ENCODE results near the gene RPL11.
"Not testable (repeated sequence)": the region's sequence is repeated elsewhere in the genome, so short reads cannot be mapped to it uniquely, and the experiment has no call there.

RPL11 gene

DNA sequence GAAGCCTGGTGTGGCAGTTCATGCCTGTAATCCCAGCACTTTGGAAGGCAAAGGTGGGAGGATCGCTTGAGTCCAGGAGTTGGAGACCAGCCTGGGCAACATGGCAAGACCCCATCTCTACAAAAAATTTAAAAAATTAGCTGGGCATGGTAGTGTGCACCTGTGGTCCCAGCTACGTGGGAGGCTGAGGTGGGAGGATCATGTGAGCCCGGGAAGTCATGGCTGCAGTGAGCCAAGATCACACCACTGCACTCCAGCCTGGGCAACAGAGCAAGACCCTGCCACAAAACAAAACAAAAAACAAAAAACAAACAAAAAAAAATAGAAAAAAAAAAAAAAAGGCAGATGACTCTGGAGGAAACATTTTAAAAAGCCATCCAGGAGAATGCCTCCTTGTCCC is 3.9 kb upstream of the RPL11 start:
- DNase-seq: not testable (repeated sequence)

GRCh38 chr1:23688281-23688680 is 3.3 kb upstream of the RPL11 start:
- DNase-seq: not testable (repeated sequence)

- no peak for DNase-seq
Measured at GRCh38 chr1:23692308-23692871, 784 bp downstream of the RPL11 start.

DNA sequence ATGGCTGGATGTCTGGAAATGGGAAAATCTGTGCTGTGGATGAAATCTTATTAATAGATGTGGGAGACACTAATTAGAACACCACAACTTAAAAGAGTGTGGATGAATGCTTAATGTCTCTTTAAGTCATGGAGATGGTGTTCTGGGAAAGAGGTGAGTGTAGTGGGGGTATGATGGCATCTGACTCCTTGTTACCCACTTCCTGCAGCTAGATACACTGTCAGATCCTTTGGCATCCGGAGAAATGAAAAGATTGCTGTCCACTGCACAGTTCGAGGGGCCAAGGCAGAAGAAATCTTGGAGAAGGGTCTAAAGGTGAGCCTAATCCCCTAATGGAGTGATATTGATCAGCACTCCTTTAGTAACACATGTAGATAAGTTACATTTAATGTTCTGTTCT is 2.0 kb downstream of the RPL11 start:
- DNase-seq: no peak

DNA sequence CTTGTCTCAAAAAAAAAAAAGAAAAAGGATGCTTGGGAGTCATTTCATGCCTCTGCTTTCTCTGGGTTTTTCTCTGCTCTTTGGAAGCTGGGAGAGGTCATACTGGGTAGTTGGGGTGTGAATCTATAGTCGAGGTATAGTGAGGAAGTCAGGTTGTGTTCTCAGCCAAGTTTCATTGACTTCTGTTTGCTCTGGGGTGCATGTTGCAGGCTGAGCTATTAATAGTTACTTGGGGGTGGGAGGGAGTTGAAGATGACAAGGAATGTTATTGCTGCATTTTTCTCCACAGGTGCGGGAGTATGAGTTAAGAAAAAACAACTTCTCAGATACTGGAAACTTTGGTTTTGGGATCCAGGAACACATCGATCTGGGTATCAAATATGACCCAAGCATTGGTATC is 2.8 kb downstream of the RPL11 start:
- DNase-seq: no peak

DNA sequence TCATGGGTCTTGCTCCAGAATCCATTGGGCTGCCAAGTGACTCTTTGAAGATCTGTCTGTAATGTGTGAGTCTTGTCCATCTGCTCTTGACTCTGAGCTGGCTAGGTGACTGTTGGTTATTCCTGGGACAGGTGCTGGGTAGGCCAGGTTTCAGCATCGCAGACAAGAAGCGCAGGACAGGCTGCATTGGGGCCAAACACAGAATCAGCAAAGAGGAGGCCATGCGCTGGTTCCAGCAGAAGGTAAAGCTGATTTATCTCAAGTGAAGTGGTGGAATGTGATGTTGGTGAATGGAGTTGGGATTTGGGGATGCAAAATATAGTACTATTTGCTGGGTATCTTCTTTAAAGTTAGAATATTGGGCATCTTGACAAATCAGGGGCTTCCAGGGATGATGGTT is 4.1 kb downstream of the RPL11 start:
- DNase-seq: no peak

- DNase-seq: no peak
Measured at GRCh38 chr1:23696335-23696989, 4.9 kb downstream of the RPL11 start.

DNA sequence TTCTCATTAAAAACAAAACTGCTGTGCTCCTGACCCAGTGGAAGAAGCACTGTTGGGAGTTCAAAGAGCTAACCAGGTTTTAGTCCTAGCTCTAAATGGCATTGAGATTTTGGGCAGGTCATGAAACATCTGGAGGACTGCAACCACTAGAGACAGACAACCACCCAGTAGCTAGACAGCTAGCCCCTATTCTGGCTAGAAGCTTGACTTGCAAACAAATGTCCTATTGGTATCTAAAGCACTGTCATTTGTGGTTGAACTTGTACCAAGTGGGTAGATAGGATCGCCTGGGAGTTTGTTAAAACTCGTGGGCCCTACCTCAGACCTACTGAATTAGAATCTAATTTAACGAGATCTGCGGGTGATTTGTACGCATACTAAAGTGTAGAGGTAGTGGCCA is 6.9 kb downstream of the RPL11 start:
- DNase-seq: no peak

- DNase-seq: no peak
Measured at GRCh38 chr1:23699280-23700179, 7.9 kb downstream of the RPL11 start.

- no peak for DNase-seq
Measured at GRCh38 chr1:23701310-23701709, 9.7 kb downstream of the RPL11 start.

- DNase-seq: no peak
Measured at GRCh38 chr1:23701996-23702395, 10.4 kb downstream of the RPL11 start.

DNA sequence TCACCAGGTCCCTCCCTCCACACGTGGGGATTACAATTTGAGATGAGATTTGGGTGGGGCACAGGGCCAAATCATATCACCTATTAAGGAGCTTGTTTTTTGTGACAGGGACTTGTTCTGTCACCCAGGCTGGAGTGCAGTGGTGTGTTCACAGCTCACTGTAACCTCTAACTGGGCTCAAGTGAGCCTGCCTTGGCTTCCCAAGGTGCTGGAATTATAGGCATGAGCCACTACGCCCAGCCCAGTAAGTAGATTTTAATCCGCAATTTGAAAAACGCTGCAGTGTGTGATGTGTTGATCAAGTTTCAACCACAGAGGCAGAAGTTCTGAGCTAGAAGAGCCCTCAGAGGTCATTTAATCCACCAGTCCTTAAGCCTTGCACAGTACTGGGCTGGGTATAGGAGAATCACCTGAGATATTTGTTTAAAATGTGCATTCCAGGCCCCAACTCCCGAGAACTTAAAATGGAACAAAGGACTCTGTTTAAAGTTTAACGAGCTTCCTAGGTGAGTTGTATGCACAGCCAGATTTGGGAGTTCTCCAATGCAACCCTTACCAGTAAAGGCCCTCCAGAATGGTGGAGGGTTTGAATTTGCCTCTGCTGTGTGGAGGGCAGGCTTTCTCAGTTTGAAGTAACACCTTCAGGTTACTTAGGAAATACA is 13.4 kb downstream of the RPL11 start:
- DNase-seq: no peak

DNA sequence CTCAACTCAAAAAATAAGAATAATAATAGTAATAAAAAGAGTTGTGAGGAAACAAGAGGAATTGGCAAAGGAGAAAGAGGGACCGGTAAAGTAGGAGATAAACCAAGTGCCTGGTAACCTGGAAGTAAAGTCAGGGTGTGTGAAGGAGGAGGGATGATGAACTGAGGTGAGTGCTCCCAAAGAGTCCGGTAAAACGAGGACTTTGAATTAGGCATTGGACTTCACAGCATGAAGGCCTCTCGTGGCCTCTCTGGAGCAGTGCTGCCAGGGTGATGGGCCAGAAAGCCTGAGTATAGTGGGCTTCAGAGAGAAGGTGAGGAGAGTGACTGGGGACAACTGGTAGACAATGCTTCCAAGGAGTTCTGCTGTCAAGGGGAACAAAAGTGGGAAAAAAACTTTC is 17.6 kb downstream of the RPL11 start:
- no peak for DNase-seq

DNA sequence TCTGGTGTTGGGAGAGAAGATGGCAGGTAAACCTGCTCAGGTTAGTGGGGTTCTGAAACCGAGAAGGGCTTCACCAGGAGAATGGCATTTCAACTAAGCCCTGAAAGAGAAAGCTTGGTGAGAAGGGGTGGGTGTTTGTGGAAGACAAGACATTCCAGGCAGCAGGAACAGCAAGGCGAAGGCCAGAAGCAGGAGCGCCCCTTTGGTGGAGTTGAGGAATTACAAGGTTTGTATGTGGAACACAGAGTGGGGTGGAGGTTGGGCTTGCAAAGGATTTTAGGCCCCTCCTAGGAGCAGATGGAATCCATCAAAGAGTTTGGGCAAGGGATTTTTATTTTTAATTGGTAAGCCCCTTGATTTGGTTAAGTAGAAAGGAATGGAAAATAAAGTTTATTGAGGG is 26.9 kb downstream of the RPL11 start:
- DNase-seq: no peak

- DNase-seq: no peak
Measured at GRCh38 chr1:23719162-23719820, 27.7 kb downstream of the RPL11 start.

DNA sequence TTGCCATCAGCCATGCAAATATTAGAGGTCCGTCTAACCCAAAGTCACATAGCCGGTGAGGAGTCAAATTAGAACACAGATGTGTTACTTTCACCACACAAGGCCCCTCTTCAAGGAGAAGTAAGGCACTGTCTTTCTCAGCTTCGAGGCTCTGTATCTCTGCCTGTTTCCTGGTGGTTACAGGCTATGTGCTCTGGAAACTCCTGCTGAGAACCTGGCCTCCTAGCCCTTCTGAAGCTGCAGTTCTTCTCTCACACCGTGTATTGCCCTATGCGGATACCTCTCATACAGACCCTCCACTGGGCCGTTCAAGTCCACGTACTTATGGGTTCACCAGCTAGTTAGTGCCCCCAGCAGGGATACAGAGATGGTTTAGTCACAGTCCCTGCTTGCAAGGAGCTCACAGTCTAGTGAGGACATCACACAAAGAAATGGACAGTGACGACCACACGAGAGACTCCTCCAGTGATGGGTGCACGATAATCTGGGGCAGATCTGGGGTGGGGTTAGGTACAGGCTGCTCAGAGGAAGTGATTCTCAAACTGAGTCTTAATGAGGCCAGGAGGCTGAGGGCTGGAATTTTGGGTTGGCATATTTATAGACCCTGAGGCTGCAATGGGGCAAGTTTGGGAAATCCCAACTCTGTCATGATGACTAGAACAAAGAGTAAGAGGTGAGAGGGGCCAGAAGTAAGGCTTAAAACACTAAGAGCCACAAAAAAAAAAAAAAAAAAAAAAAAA is 28.8 kb downstream of the RPL11 start:
- DNase-seq: no peak

- DNase-seq: no peak
Measured at GRCh38 chr1:23722652-23723051, 31.0 kb downstream of the RPL11 start.

DNA sequence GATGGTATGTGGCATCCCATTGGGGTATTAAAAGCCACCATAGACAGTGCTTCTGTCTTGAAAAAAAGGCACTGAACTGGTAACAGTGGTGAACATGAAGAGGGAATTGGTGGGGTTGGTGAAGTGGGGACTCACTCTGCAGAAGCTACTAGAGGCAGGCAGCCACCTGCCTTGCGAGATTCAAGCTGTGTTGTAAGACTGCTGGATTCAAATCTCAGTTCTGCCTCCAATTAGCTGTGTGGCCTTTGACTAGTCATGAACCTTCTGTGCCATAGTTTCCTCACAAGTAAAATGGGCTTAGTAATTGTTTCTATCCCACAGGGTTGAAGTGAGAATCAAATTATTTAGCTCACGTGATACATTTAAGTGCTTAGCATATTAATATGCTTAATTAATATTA is 35.1 kb downstream of the RPL11 start:
- DNase-seq: no peak

- peak; percentile 68 for DNase-seq
Measured at GRCh38 chr1:23727362-23727811, 35.8 kb downstream of the RPL11 start.

- DNase-seq: no peak
Measured at GRCh38 chr1:23732363-23733224, 41.0 kb downstream of the RPL11 start.

DNA sequence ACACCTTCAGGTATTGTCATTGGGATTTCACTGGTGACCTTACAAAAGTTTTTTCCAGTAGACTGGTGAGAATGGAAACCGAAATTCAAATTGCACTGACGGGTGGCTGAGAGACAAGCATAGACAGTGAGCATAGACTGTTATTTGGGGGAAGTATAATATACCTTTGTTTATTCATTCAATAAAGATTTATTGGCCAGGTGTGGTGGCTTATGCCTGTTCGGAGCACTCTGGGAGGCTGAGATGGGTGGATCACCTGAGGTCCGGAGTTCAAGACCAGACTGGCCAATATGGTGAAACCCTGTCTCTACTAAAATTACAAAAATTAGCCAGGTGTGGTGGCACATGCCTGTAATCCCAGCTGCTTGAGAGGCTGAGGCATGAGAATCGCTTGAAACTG is 41.7 kb downstream of the RPL11 start:
- not testable (repeated sequence) for DNase-seq

Data from SIG-M5 (cell line).